ENCODE data around the gene RPE65.

DNA sequence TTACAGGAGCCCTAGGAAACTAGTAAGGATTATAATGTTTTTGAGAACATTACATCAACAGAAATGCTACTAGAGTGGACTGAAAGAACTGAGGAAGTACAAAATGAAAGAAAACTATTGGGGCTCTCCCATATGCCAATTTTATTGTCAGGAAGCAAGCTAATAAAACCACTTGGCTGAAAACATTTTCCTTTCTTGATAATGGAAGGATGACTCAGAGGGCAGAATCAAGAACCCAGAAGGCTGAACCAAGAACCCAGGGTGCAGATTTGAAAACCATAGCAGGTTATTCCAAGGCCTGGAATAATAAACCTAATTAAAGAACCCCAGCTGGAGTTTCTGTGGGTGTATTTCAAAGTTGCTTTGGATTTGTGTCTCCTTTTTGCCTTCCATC, 70.7 kb downstream of the RPE65 start:
- TF ChIP-seq, protein P1, sequence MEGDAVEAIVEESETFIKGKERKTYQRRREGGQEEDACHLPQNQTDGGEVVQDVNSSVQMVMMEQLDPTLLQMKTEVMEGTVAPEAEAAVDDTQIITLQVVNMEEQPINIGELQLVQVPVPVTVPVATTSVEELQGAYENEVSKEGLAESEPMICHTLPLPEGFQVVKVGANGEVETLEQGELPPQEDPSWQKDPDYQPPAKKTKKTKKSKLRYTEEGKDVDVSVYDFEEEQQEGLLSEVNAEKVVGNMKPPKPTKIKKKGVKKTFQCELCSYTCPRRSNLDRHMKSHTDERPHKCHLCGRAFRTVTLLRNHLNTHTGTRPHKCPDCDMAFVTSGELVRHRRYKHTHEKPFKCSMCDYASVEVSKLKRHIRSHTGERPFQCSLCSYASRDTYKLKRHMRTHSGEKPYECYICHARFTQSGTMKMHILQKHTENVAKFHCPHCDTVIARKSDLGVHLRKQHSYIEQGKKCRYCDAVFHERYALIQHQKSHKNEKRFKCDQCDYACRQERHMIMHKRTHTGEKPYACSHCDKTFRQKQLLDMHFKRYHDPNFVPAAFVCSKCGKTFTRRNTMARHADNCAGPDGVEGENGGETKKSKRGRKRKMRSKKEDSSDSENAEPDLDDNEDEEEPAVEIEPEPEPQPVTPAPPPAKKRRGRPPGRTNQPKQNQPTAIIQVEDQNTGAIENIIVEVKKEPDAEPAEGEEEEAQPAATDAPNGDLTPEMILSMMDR (IDR thresholded peaks at IDR 0.05): no peak
- no peak for TF ChIP-seq ZFX (IDR thresholded peaks at IDR 0.05; ENCODE audit: borderline replicate concordance)
